LNCaP clone FGC (cell line): ENCODE results near the gene PCK1.

Experiments used
- DNase-seq: peaks from one replicate; pipeline ENCODE4 v3.0.0-alpha.2; 2011; ENCODE audit warnings: low read depth
- H3K4me3 ChIP-seq: 2 replicates; pipeline ENCODE4 v1.5.1; 2011; ENCODE audit warnings: mild to moderate bottlenecking, low read depth, low read length, control low read depth
- TF ChIP-seq, protein P1 (sequence below): IDR thresholded peaks from 2 replicates; pipeline ENCODE4 v1.5.1; 2012; ENCODE audit warnings: mild to moderate bottlenecking; ENCODE audit not compliant: control insufficient read depth, insufficient read depth; ENCODE audit errors: extremely low read depth

Gene PCK1

GRCh38 chr20:57556980-57557274 is 4.0 kb upstream of the PCK1 start:
- no peak for DNase-seq
- TF ChIP-seq, protein P1, sequence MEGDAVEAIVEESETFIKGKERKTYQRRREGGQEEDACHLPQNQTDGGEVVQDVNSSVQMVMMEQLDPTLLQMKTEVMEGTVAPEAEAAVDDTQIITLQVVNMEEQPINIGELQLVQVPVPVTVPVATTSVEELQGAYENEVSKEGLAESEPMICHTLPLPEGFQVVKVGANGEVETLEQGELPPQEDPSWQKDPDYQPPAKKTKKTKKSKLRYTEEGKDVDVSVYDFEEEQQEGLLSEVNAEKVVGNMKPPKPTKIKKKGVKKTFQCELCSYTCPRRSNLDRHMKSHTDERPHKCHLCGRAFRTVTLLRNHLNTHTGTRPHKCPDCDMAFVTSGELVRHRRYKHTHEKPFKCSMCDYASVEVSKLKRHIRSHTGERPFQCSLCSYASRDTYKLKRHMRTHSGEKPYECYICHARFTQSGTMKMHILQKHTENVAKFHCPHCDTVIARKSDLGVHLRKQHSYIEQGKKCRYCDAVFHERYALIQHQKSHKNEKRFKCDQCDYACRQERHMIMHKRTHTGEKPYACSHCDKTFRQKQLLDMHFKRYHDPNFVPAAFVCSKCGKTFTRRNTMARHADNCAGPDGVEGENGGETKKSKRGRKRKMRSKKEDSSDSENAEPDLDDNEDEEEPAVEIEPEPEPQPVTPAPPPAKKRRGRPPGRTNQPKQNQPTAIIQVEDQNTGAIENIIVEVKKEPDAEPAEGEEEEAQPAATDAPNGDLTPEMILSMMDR: no peak
- no peak overlapping the region for H3K4me3 ChIP-seq

- TF ChIP-seq, protein P1: no peak
- no peak for DNase-seq
- no peak overlapping the region for H3K4me3 ChIP-seq
Measured at GRCh38 chr20:57557926-57558613, 2.8 kb upstream of the PCK1 start.

DNA sequence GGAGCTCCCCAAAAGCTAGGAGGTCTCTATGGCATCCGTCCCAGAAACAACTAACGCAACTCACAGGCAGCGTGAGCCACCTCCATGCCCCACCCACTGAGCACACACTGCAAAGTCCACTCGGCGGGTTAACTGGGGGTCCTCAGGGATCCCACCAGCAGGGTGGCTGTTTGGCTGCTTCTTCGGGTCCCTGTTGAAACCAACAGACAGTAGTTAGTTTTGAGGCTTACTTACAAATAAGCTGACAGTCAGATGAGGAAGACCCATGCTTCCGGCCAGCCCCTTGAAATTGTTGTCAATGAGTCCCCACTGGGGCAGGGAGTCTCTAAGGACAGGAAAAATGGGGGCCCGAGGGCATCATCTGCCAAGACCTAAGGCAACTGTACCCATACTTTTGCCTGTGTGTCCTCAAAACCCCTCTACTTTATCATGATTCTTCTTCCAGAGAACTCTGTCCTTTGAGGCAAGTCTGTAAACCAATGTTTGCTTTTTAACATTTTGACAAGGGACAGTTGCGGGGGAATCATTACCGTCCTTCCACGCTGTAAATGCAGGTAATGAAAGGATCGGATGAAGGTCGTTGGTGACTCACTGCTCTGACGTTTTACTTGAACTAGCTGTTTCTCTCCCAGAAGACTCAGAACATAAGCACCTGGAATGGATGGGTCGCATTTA is 2.2 kb upstream of the PCK1 start:
- TF ChIP-seq, protein P1: no peak
- no peak for DNase-seq
- H3K4me3 ChIP-seq: no peak overlapping the region

DNA sequence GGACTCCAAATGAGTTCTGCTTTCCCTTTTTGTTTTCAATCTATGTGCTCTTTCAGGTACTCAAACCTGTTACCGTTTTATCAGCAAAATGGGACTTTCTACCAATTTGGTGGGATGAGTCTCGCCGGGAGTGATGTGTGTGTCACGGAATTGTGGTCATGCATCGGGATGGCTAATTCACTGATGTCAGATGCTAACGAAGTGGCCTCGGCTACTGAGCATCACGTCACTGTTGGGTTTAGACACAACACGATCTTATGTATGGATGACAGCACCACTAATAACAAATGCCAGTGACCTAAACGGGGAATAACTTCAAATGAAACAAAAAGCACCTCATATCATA is 1.6 kb upstream of the PCK1 start:
- no peak overlapping the region for H3K4me3 ChIP-seq
- TF ChIP-seq, protein P1: no peak
- DNase-seq: no peak

GRCh38 chr20:57559658-57560553 is 1.0 kb upstream of the PCK1 start:
- TF ChIP-seq, protein P1: no peak
- no peak overlapping the region for H3K4me3 ChIP-seq

GRCh38 chr20:57561356-57562279 is 708 bp downstream of the PCK1 start:
- DNase-seq: no peak
- no peak overlapping the region for H3K4me3 ChIP-seq
- TF ChIP-seq, protein P1: no peak

More at GRCh38 chr20:57559658-57560553, 1.0 kb upstream of the PCK1 start:
- DNase-seq: no peak
